HG03460 (cell line): ENCODE results near the gene PTX4.

Experiments
- ATAC-seq: cut with Tn5 transposase; IDR thresholded peaks from one replicate; pipeline ENCODE4 v1.9.1; 2021; ENCODE audit not compliant: unreplicated experiment

PTX4 gene

GRCh38 chr16:1501630-1502029, 12.9 kb upstream of the PTX4 start:
- no peak for ATAC-seq

- no peak for ATAC-seq
These were observed 11.9 kb upstream of the PTX4 start for GRCh38 chr16:1500465-1501150.

- ATAC-seq, result no peak
These were observed 11.2 kb upstream of the PTX4 start for GRCh38 chr16:1499756-1500464.

- ATAC-seq, result no peak
These were observed 10.3 kb upstream of the PTX4 start for GRCh38 chr16:1498899-1499676.

- ATAC-seq, result no peak
These were observed 8.4 kb upstream of the PTX4 start for GRCh38 chr16:1497014-1497598.

- no peak for ATAC-seq
These were observed 7.7 kb upstream of the PTX4 start for GRCh38 chr16:1496464-1496863.

- no peak for ATAC-seq
These were observed 7.1 kb upstream of the PTX4 start for GRCh38 chr16:1495889-1496262.

- ATAC-seq, result no peak
These were observed 6.6 kb upstream of the PTX4 start for GRCh38 chr16:1495211-1495888.

- no peak for ATAC-seq
These were observed 6.0 kb upstream of the PTX4 start for GRCh38 chr16:1494711-1495110.

GRCh38 chr16:1494129-1494640, 5.4 kb upstream of the PTX4 start:
- no peak for ATAC-seq

GRCh38 chr16:1493746-1494094, 5.0 kb upstream of the PTX4 start:
- ATAC-seq, result no peak

- no peak for ATAC-seq
These were observed 4.4 kb upstream of the PTX4 start, which contains the start of gene TELO2 for GRCh38 chr16:1492923-1493745. Gene TELO2 (plus strand): TSS chr16:1493360. CDS start chr16:1494282, 922 bp downstream.

GRCh38 chr16:1492082-1492922, 3.6 kb upstream of the PTX4 start:
- no peak for ATAC-seq

GRCh38 chr16:1491327-1491726, 2.6 kb upstream of the PTX4 start:
- no peak for ATAC-seq

GRCh38 chr16:1489077-1489476, 333 bp upstream of the PTX4 start:
- ATAC-seq, result no peak

- no peak for ATAC-seq
These were observed 616 bp downstream of the PTX4 start for GRCh38 chr16:1488054-1488601.

- no peak for ATAC-seq
These were observed 1.2 kb downstream of the PTX4 start for GRCh38 chr16:1487395-1488053.
